Effector CD4-positive, alpha-beta T cell (primary cell): ENCODE data around the gene ARID1A.
"Not testable (repeated sequence)": the region's sequence is repeated elsewhere in the genome, so short reads cannot be mapped to it uniquely, and the experiment has no call there.

ENCODE experiments used
- DNase-seq: peaks from one replicate; pipeline ENCODE4 v3.0.0-alpha.2; 2020

ARID1A gene

GRCh38 chr1:26788836-26789611, 93.2 kb downstream of the ARID1A start:
- peak; percentile 87 for DNase-seq

DNA sequence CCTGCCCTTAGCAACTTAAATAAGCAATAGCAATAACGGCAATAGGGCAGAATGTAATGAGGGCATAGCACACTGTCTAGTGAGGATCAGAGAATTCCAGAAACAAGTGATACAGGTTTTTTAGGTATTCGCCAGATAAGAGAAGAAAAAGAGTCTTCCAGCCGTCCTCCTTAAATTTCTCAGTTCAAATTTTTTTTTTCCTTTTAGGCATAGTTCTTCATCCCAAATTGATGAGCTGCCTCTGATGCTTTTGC, 93.7 kb downstream of the ARID1A start:
- no peak for DNase-seq

DNA sequence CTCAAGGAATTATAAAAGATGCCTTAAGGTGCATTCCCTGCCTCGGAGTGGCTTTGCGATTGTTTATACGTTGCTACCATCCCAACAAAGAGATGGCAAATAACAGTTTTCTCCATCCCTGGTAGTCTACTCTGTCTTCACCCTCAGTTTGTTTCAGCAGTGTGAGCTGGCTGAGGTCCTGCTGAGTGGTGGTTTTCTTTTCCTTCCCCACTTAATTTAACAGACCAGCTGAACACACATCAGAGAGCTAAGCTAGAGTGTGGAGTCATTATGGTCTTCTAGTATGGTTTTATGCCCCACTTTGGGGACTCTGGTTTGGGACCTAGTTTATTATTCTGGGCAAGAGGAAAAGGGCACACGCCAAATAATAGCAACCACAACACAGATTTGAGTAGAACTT, 94.1 kb downstream of the ARID1A start:
- DNase-seq, result no peak

GRCh38 chr1:26790551-26790953, 94.7 kb downstream of the ARID1A start:
- DNase-seq, result no peak

DNA sequence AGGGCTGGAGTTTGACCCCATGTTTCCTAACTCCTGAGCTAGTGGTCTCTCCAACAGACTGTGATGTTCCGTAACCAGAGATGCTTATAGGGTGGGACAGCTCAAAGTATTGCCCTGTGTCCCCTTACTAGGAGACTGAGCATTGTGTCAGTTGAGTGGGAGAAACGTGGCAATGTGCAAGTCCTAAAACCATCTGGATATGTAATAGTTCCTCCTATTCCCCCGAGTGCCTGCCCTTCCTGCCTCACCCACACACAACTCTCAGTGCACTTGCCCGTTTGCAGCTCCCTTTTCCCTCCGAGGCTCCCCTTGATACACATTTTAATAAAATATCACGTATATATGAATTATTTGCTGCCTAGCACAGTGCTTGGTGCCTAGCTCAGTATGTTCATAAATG, 95.3 kb downstream of the ARID1A start:
- DNase-seq, result no peak

DNA sequence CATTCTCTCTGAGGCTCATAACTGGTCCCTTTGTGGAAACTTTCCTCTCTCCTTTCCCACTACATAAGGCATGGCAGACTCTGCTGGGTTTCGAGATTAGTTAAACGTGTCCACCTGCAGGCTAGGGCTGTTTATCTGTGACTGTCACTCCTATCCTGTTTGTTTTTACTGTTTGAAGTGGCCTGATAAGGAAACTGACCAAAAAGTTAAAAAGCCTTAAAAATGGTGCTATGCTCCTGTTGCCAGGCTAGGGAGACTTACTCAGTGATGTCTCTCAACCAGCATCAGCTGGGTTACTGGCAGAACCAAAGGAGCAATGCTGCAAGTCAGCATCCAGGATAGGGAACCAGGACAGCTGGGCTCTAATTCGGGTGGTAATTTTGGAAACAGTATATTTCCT, 95.8 kb downstream of the ARID1A start:
- DNase-seq, result no peak

- no peak for DNase-seq
Observed at GRCh38 chr1:26792924-26793323, 97.1 kb downstream of the ARID1A start.

DNA sequence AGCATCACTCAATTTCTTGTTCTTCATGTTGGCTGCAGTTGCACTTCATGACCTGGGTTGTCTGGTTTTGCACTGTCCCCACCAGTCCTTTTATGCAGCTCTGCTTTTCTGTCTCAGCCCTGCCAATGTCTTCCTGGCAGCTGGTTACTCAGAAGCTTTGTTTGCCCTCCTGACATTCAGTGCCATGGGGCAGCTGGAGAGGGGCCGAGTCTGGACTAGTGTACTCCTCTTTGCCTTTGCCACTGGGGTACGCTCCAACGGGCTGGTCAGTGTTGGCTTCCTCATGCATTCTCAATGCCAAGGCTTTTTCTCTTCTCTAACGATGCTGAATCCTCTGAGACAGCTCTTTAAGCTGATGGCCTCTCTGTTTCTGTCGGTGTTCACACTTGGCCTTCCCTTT, 98.6 kb downstream of the ARID1A start:
- no peak for DNase-seq

DNA sequence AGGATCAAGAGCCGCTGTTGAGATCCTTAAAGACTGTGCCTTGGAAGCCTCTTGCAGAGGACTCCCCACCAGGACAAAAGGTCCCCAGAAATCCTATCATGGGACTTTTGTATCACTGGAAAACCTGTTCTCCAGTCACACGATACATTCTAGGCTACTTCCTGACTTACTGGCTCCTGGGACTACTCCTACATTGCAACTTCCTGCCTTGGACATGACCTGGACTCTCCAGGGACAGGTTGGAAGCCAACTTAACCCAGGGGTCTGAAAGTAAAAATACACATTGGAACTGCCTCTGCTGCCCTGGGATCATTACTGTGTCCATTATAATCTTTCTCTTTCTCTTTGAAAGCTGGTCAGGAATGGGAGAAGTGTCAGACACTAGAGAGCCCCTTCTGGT, 101.8 kb downstream of the ARID1A start:
- no peak for DNase-seq

GRCh38 chr1:26799479-26800142, 103.8 kb downstream of the ARID1A start:
- no peak for DNase-seq

- DNase-seq, result not testable (repeated sequence)
Observed at GRCh38 chr1:26803932-26804331, 108.1 kb downstream of the ARID1A start.

GRCh38 chr1:26810105-26810504, 114.3 kb downstream of the ARID1A start:
- DNase-seq, result peak; percentile 70

DNA sequence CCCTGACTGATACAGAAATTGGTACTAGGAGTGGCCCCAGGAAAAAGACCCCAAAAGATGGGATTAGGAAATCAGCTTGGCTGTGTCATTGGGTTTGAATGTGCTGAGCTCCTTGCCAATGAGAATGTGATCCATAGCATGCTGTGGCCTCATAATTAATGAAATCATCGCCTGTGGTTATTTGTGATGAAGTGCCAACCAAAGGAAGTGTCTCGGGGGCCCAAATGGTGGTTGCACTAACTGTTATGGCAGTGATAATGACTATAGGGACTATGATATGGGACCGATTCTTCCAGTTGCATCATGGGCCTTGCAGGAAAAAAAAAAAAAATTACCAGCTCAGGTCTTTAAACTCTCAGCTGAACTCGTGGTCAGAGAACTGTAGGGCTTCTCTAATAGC, 115.2 kb downstream of the ARID1A start:
- DNase-seq, result no peak

DNA sequence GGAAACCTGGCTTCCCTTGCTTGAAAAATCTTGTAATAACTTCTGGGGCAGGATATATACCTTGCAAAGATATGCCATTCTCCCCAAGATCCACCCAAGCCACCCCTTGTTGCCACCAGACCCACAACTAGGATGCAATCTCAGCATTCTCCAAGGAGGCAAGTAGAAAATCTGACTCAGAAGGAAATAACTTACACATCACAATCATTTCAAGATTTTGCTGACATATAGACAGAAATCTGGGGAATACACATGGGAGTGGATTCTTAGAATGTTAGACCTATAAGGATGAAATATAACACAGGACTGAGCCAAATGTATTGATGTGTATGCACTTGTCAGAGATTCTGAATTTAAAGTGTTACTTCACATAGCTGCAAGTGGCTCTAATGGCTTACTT, 115.9 kb downstream of the ARID1A start:
- DNase-seq, result no peak

GRCh38 chr1:26814377-26814776, 118.6 kb downstream of the ARID1A start:
- DNase-seq, result no peak

DNA sequence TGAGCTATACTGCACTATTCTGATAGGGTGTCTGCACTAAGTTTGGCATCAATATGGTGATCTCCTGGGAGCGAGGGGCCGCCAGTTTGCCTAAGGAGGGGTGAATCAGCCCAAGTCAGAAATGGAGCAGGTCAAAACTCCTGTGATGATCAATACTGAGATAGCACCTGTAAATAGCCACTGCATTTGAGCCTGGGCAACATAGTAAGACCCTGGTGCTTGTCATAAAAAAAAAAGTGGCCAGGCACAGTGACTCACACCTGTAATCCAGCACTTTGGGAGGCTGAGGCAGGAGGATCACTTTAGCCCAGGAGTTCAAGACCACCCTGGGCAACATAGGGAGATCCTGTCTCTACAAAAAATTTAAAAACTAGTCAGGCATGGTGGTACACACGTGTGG, 119.1 kb downstream of the ARID1A start:
- DNase-seq, result no peak

DNA sequence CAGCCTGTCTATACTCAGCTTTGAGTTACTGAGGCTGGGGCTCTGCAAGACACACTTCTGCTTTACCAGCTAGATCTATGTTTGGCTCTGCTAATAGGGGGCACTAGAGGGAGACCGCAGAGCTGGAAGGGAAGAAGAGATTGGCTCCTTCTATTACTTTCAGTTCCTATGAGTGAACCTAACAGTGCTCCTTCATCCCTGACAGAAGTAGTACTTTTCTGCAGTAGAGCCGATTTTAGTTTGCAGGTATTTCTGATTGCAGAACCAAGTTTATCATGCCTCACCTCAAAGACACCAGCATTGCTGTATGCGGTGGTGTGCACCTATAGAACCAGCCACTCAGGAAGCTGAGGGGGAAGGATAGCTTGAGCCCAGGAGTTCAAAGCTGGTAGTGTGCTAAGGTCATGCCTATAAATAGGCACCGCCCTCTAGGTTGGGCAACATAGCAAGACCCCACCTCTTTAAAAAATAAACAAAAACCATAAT, 125.0 kb downstream of the ARID1A start:
- no peak for DNase-seq

GRCh38 chr1:26822737-26823395, 127.1 kb downstream of the ARID1A start:
- DNase-seq, result no peak

DNA sequence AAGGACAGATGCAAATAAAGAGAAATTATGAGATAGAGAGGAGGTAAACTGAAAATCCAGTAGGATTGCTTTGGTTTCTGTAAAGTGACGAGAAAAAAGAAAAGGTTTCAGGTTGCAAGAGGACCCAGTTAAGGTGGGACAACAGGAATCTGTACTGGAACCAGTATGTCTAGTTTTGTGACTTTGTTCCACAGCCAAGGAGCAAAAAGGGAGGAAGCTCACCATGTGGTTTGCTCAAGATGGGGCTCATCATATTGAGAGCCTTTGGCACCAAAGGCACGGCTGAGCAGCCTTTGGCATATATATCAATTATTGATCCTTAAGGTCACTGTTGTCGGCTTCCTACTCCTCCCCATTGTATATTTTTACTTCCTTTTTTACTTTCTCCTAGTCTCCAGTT, 128.9 kb downstream of the ARID1A start:
- no peak for DNase-seq

GRCh38 chr1:26826261-26827105, 130.7 kb downstream of the ARID1A start, which contains the start of gene ZDHHC18:
TSS of gene ZDHHC18 (plus strand) at chr1:26826688. CDS start at chr1:26826805, 117 bp downstream.
- DNase-seq, result peak; percentile 56

DNA sequence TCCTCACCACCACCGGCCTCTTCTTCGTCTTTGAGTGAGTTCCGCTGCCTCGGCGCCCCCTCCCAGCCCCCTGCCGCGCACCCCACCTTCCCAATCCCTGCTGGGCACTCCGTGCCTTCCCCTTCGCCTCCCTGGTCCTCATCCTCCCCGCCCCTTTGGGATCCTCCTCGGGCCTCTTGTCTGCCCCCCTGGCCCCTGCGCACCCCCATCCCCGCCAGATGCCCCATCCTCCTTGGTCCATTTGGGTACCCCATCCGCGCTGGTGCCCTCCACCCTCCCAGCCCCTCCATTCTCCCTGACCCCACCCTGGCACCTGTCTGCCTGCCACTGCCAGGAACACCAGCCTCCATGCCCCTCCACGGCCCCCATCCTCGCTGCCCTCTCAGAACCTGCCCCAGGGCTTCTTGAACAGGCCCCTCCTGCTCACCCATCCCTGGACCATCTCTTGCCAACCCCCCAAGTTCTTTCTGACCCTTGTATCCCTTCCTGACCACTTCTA, 131.3 kb downstream of the ARID1A start:
- DNase-seq, result no peak

DNA sequence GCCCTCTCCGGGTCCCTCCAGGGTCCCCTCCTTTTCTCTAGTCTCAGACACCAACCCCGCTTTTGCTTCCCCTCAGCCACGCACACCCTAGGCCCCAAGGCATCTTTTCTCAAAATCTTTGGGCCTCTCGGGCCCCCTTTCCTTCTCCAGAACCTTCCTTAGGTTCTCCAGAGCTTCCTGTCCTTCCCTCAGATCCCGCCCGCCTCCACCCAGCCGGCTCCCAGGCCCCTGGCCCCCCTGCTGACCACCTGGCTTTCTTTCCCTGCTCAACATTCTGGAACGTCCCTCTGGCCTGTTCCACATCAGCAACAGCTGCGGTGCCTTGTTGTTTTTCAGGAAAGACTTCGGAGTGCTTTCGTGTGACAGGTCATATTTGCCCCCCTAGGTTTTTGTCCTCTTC, 131.8 kb downstream of the ARID1A start:
- no peak for DNase-seq
